HepG2 (cell line): Measurements from ENCODE around the gene RNF38. TPM values are rescaled to one million over a fixed set of nuclear protein-coding genes. Genes with fewer than 3 reads are reported as not detected.

Experiments used
- KDM3A ChIP-seq: IDR thresholded peaks from 2 replicates; pipeline ENCODE4 v1.6.1; 2018; ENCODE audit warnings: low read depth, missing compliant biosample characterization
- KDM5A ChIP-seq: fragments of 200-600 bp; sonication (generic); IDR thresholded peaks from 2 replicates; pipeline ENCODE4 v1.7.0; 2018; ENCODE audit warnings: antibody characterized with exemption, mild to moderate bottlenecking, low read length, borderline replicate concordance
- KLF12 ChIP-seq: sonication (generic); formaldehyde crosslinking; IDR thresholded peaks from 2 replicates; pipeline ENCODE4 v1.4.0; 2020; ENCODE audit warnings: missing genetic modification reagents, borderline replicate concordance
- PCBP1 ChIP-seq: fragments of 200-400 bp; formaldehyde crosslinking; IDR thresholded peaks from 2 replicates; pipeline ENCODE4 v1.6.1; 2017; ENCODE audit warnings: mild to moderate bottlenecking, low read depth, low read length, borderline replicate concordance
- PHB2 ChIP-seq: fragments of 450-650 bp; IDR thresholded peaks from 2 replicates; pipeline ENCODE4 v1.6.1; 2018; ENCODE audit not compliant: partially characterized antibody
- PHF20 ChIP-seq: sonication (generic); formaldehyde crosslinking; IDR thresholded peaks from 2 replicates; pipeline ENCODE4 v1.5.0; 2020; ENCODE audit warnings: mild to moderate bottlenecking, missing genetic modification reagents
- SAP130 ChIP-seq: IDR thresholded peaks from 2 replicates; pipeline ENCODE4 v1.6.1; 2016; ENCODE audit warnings: low read depth
- SMARCE1 ChIP-seq: fragments of 450-650 bp; IDR thresholded peaks from 2 replicates; pipeline ENCODE4 v1.6.1; 2017; ENCODE audit warnings: borderline replicate concordance
- YEATS4 ChIP-seq: sonication (generic); formaldehyde crosslinking; IDR thresholded peaks from 2 replicates; pipeline ENCODE4 v1.4.0; 2020; ENCODE audit warnings: missing genetic modification reagents, borderline replicate concordance
- ZNF296 ChIP-seq: sonication (generic); formaldehyde crosslinking; conservative IDR thresholded peaks from 2 replicates; pipeline ENCODE4 v1.5.0; 2020; ENCODE audit warnings: mild to moderate bottlenecking, missing genetic modification reagents
- ZNF430 ChIP-seq: sonication (generic); formaldehyde crosslinking; IDR thresholded peaks from 2 replicates; pipeline ENCODE4 v1.9.0; 2021; ENCODE audit warnings: mild to moderate bottlenecking, missing genetic modification reagents
- ZNF552 ChIP-seq: sonication (generic); formaldehyde crosslinking; IDR thresholded peaks from 2 replicates; pipeline ENCODE4 v1.9.0; 2022; ENCODE audit warnings: missing genetic modification reagents, mild to moderate bottlenecking, borderline replicate concordance
- polyA plus RNA-seq, 8 experiments: library from polyadenylated mRNA; depleted of rRNA in 3 of 8; stranded (reverse) in 7 of 8; unstranded in 1 of 8; fragments of >200 nt; fragmentation: Illumina TruSeq in 4 of 8; extraction: Trizol in 4 of 8; gene quantifications; 2 replicates each; pipeline versions ENCODE4 v1.2.1 to v1.2.3, GENCODE V29; 2011 to 2016; ENCODE audit warnings: low read depth in 4 of 8, missing spikeins in 1 of 8, mixed read lengths in 1 of 8; ENCODE audit not compliant: insufficient read depth in 1 of 8
- total RNA-seq, 5 experiments: library from RNA; depleted of rRNA; stranded (reverse); fragments of >200 nt; fragmentation: Illumina TruSeq; extraction: Trizol; gene quantifications; 2 replicates each; pipeline ENCODE4 v1.2.3, GENCODE V29; 2016; ENCODE audit warnings: low read depth in 1 of 5
- TF ChIP-seq, protein P1 (sequence below): sonication (generic); formaldehyde crosslinking; IDR thresholded peaks from 2 replicates; pipeline ENCODE4 v1.8.1; 2023; ENCODE audit warnings: mild to moderate bottlenecking, inconsistent platforms, moderate library complexity, missing genetic modification reagents, borderline replicate concordance
- TF ChIP-seq, protein P2 (sequence below): sonication (generic); formaldehyde crosslinking; IDR thresholded peaks from 2 replicates; pipeline ENCODE4 v1.4.0; 2020; ENCODE audit warnings: missing genetic modification reagents, borderline replicate concordance
- TF ChIP-seq, protein P3 (sequence below): sonication (generic); formaldehyde crosslinking; IDR thresholded peaks from 2 replicates; pipeline ENCODE4 v1.4.0; 2020; ENCODE audit warnings: missing genetic modification reagents
- TF ChIP-seq, protein P4 (sequence below): sonication (generic); formaldehyde crosslinking; IDR thresholded peaks from 2 replicates; pipeline ENCODE4 v1.4.0; 2020; ENCODE audit warnings: missing genetic modification reagents

Gene RNF38
- total and polyA plus RNA-seq, 2 of the 13 experiments (the other 11 are each of a cell fraction or from before 2014, with no cell fraction given) = 9.1 to 32.1 TPM

DNA sequence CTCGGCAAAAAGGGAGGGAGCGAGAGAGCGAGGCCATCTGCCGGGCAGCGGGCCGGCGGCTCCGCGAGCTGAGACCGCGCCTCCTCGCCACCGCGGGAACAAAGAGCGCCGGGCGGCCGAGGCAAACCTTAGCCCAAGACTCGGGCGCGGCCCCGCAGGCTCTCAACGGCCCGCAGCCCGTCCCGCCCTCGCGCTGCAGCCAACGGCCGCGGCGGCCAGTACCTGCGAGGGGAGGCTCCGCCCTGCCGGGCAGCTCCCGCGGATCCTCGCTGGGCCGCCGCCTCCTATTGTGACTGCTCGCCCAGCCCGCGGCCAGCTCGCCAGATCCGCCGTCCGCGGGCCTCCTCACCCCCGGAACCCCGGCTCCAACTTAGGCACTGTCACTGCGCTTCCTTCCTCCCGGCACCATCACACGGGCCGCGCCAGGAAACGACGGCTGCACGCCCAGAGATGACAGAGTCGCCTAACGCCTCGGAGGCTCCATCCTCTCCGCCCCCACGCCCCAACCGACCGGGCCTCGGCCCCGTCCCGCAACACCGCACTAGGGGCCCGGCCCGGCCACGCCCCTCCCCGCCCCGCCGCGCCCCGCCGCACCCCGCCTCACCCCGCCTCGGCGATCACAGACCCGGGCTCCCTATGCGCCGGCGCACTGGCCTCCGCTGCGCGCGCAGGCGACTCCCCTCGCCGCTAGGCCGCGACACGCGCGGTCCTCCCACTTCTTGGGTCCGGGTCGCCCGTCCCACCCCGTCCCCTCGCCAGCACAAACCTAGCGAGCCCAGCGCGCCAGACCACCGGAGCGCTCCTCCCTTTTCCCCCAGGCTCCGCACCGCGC is 479 bp upstream of the RNF38 start (continued):
- TF ChIP-seq, protein P1, sequence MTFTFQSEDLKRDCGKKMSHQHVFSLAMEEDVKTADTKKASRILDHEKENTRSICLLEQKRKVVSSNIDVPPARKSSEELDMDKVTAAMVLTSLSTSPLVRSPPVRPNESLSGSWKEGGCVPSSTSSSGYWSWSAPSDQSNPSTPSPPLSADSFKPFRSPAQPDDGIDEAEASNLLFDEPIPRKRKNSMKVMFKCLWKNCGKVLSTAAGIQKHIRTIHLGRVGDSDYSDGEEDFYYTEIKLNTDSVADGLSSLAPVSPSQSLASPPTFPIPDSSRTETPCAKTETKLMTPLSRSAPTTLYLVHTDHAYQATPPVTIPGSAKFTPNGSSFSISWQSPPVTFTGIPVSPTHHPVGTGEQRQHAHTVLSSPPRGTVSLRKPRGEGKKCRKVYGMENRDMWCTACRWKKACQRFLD (CRISPR knock-in tag) = 0 out of 2 replicates have a peak, but pooled peaks have one; percentile 52
- TF ChIP-seq PCBP1 (0 out of 2 replicates have a peak, but pooled peaks have one; percentile 1), PHB2 (no peak), SAP130 (CRISPR knock-in tag) (peak; percentile 94), SMARCE1 (no peak), YEATS4 (CRISPR knock-in tag) (peak; percentile 93), KDM3A (CRISPR knock-in tag) (0 out of 2 replicates have a peak, but pooled peaks have one; percentile 20), PHF20 (CRISPR knock-in tag) (peak; percentile 69), ZNF430 (CRISPR knock-in tag) (peak; percentile 14; the same call in 1 of the 2 replicates), ZNF552 (0 out of 2 replicates have a peak, but pooled peaks have one; percentile 57), KLF12 (peak; percentile 89; the same call in 1 of the 2 replicates), KDM5A (peak; percentile 57), ZNF296 (CRISPR knock-in tag) (no peak)
- TF ChIP-seq, protein P2, sequence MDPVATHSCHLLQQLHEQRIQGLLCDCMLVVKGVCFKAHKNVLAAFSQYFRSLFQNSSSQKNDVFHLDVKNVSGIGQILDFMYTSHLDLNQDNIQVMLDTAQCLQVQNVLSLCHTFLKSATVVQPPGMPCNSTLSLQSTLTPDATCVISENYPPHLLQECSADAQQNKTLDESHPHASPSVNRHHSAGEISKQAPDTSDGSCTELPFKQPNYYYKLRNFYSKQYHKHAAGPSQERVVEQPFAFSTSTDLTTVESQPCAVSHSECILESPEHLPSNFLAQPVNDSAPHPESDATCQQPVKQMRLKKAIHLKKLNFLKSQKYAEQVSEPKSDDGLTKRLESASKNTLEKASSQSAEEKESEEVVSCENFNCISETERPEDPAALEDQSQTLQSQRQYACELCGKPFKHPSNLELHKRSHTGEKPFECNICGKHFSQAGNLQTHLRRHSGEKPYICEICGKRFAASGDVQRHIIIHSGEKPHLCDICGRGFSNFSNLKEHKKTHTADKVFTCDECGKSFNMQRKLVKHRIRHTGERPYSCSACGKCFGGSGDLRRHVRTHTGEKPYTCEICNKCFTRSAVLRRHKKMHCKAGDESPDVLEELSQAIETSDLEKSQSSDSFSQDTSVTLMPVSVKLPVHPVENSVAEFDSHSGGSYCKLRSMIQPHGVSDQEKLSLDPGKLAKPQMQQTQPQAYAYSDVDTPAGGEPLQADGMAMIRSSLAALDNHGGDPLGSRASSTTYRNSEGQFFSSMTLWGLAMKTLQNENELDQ (CRISPR knock-in tag) = no peak
- TF ChIP-seq, protein P3, sequence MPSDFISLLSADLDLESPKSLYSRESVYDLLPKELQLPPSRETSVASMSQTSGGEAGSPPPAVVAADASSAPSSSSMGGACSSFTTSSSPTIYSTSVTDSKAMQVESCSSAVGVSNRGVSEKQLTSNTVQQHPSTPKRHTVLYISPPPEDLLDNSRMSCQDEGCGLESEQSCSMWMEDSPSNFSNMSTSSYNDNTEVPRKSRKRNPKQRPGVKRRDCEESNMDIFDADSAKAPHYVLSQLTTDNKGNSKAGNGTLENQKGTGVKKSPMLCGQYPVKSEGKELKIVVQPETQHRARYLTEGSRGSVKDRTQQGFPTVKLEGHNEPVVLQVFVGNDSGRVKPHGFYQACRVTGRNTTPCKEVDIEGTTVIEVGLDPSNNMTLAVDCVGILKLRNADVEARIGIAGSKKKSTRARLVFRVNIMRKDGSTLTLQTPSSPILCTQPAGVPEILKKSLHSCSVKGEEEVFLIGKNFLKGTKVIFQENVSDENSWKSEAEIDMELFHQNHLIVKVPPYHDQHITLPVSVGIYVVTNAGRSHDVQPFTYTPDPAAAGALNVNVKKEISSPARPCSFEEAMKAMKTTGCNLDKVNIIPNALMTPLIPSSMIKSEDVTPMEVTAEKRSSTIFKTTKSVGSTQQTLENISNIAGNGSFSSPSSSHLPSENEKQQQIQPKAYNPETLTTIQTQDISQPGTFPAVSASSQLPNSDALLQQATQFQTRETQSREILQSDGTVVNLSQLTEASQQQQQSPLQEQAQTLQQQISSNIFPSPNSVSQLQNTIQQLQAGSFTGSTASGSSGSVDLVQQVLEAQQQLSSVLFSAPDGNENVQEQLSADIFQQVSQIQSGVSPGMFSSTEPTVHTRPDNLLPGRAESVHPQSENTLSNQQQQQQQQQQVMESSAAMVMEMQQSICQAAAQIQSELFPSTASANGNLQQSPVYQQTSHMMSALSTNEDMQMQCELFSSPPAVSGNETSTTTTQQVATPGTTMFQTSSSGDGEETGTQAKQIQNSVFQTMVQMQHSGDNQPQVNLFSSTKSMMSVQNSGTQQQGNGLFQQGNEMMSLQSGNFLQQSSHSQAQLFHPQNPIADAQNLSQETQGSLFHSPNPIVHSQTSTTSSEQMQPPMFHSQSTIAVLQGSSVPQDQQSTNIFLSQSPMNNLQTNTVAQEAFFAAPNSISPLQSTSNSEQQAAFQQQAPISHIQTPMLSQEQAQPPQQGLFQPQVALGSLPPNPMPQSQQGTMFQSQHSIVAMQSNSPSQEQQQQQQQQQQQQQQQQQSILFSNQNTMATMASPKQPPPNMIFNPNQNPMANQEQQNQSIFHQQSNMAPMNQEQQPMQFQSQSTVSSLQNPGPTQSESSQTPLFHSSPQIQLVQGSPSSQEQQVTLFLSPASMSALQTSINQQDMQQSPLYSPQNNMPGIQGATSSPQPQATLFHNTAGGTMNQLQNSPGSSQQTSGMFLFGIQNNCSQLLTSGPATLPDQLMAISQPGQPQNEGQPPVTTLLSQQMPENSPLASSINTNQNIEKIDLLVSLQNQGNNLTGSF (CRISPR knock-in tag) = peak; percentile 76
- TF ChIP-seq, protein P4, sequence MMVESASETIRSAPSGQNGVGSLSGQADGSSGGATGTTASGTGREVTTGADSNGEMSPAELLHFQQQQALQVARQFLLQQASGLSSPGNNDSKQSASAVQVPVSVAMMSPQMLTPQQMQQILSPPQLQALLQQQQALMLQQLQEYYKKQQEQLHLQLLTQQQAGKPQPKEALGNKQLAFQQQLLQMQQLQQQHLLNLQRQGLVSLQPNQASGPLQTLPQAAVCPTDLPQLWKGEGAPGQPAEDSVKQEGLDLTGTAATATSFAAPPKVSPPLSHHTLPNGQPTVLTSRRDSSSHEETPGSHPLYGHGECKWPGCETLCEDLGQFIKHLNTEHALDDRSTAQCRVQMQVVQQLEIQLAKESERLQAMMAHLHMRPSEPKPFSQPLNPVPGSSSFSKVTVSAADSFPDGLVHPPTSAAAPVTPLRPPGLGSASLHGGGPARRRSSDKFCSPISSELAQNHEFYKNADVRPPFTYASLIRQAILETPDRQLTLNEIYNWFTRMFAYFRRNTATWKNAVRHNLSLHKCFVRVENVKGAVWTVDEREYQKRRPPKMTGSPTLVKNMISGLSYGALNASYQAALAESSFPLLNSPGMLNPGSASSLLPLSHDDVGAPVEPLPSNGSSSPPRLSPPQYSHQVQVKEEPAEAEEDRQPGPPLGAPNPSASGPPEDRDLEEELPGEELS (CRISPR knock-in tag) = peak; percentile 50; the same call in 1 of the 2 replicates
